Stimulated activated CD4-positive, alpha-beta T cell treated with anti-CD3 and anti-CD28 coated beads, Interleukin-4, amount 100 ng/mL, for 4 hours (primary cell): Measurements from ENCODE around the gene BCKDHA.
"Not testable (repeated sequence)": the region's sequence is repeated elsewhere in the genome, so short reads cannot be mapped to it uniquely, and the experiment has no call there.

ENCODE experiments used
- DNase-seq, 2 experiments: peaks; one replicate each; pipeline ENCODE4 v3.0.0-alpha.2; 2020

The BCKDHA gene

DNA sequence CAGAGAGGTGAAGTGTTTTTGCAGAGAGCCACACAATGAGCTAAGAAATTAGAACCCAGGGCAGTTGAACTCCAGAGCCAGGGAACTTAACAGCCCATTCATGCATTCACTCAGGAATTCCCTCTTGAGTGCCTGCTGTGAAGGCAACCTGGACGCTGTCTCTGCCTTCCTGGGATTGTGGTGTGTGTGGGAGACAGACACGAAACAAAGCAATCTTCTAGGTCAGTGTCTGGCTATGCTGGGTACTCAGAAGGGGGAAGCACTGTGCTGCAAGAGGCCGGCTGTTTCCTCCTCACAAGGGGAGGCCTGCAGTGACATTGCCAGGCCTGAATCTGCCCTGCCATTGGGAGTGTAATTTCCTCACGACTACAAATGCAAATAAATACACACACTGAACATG is 9.7 kb downstream of the BCKDHA start:
- DNase-seq: no peak

DNA sequence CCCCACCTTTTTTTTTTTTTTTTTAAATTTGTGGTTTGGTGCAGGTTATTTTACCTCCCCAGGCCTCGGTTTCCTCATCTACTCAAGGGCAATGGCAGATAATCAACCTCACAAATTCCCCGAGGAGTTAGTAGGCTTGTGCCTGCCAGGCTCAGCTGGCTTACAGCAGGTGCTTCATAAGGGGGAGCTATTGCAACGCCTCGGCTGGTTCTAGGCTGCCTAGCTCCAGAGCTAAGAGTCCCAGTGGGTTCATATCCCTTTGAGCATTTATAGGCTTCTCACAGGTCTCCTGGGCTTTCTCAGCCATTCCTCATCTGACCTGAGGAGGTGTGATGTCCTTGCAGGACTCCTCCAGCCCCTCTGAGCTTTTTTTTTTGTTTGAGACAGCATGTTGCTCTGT is 10.6 kb downstream of the BCKDHA start:
- no peak for DNase-seq

DNA sequence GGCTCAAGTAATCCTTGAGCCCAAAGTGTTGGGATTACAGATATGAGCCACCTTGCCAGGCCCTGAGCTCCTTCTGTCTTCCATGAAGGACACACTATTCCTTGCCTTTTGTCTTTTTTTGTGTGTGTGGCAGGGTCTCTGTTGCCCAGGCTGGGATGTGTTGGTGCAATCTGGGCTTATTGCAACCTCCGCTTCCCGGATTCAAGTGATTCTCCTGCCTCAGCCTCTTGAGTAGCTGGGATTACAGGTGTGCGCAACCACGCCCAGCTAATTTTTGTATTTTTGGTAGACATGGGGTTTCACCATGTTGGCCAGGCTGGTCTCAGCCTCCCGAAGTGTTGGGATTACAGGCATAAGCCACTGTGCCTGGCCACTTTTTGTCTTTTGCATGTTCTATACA is 11.2 kb downstream of the BCKDHA start:
- DNase-seq: not testable (repeated sequence)

DNA sequence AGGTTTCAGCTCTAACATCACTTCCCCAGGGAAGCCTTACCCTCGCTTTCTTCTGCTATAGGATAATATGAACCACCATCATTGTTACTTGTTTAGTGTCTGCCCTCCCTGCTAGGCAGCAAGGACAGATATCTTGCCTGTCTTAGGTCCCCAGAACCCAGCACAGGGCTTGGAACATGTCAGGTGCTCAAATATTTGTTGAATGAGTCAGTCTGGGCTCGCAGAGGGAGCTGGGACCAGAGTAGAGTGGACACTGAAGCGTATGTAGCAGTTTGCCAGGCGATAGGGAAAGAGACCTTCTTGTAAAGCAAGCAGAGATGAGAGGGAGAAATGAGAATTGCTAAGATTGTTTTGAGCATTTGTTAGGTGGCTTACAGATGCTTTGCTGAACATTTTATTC is 11.7 kb downstream of the BCKDHA start:
- DNase-seq: no peak

DNA sequence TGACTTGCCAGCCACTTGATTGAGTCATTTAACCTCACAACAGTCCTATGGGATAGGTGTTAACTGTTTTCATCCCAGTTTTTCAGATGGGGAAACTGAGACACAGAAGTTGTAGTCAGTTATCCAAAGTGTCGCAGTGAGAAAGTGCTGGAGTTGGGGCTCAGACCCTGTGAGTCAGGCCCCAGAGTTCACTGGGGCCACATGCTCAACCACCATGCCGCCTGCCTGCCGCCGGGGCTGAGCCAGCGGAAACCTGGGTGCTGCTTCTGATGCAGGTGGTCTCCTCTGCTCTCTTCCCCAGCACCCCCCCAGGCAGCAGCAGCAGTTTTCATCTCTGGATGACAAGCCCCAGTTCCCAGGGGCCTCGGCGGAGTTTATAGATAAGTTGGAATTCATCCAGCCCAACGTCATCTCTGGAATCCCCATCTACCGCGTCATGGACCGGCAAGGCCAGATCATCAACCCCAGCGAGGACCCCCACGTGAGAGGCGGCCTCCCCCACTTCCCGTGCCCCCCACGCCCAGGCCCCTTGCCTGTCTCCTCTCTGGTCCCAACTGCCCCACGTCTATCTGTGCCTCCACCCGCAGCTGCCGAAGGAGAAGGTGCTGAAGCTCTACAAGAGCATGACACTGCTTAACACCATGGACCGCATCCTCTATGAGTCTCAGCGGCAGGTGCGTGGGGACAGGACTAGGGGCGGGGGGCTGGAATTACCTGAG is 12.9 kb downstream of the BCKDHA start:
- no peak for DNase-seq

DNA sequence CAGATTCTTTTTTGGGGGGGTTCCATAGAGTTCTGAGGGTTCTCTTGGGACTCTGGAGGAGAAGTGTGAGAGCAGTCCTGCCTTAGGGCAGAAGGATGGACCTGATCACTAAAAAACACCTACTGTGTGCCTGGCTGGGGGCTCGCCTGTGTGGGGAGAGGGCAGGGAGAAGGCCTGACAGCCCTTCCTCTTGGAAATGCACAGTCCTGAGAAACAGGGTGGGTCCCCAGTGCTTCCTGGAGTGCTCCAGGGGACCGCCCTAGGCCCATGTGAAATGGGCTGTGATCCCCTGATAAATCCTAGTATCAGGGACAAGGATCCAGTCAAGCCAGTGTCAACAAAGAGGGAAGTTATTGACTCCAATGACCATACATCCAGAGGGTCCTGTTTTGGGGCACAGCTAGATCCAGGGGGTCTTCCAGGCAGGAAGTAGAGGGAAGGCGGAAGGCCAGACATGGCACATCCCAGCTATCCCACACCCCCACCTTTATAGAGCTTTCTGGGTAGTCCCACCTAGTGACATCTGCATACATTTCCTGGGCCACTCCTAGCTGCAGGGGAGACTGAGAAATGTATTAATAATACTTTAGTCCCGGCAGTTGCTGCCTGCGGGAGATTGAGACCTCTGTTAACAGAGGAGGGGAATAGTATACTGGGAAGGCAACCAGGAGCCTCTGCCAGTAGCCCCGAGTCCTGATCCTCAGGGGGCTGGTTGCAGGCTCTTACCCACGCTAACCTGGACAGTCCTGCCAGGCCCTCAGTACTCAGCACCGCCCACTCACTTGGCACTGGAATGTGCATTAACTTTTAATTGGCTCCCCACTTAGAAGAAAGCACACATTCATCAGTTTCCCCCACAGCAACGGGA is 13.7 kb downstream of the BCKDHA start:
- no peak for DNase-seq

DNA sequence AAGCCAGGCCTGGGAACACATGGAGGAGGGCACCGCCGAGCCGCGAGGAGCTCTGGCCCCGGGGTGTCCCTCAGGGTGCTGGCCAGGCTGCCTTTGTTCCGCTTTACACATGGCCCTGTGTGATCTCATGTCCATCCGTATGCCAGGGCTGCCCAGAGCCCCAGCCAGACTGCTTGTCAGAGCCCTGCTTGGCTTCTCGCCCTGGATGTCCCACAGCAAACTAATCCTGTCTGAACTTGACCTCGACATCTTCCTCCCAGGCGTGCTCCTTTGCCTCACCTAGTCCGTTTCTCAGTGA is 14.3 kb downstream of the BCKDHA start:
- no peak for DNase-seq

DNA sequence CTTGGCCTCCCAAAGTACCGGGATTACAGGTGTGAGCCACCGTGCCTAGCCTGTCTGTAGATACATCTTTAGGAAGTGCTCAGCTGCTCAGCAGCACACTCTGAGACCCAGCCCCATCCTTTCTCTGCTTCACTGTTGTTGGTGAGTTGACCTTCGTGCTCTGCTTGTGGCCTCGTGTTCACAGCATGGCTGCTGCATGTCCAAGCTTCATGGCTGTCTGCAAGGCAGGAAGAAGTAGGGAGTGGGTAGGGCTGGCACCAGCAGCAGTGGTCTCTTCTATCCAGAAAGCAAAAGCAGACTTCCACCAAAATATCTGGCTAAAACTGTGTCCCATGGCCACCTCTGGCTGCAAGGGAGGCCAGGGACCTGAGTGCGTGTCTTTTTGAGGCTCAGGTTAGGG is 15.3 kb downstream of the BCKDHA start:
- no peak for DNase-seq

DNA sequence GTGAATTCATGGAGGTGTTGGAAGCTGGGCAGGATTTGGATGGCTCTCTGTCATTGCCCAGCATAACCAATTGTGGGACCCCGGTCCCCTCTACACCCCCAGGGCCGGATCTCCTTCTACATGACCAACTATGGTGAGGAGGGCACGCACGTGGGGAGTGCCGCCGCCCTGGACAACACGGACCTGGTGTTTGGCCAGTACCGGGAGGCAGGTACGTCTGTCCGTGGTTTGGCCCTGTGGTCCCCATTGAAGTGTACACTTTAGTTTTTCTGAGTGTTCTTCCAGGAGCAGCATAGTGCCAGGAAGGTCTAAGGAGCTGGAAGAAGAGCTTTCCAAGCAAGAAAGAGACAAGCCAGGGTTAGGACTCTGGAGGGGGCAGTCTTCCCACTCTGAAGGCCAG is 16.3 kb downstream of the BCKDHA start:
- DNase-seq: no peak

DNA sequence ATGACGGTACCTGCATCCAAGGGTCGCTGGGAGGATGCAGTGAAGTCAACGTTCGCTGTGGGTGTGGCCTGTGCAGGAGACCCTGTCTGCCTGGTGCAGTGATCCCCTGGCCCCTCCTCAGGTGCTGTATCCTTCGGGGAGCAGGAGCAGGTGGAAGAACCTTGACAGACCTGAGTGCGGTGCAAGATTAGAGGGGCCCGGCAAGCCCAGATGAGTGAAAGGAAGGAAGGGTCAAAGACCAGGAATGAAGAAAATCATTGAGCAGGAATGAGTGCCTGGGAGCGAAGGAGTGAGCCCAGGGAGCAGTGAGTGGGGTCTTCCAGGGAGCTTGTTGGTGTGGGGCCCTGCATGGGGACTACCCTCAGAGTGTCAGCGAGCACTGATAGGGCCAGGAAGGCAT is 16.8 kb downstream of the BCKDHA start:
- DNase-seq: no peak

DNA sequence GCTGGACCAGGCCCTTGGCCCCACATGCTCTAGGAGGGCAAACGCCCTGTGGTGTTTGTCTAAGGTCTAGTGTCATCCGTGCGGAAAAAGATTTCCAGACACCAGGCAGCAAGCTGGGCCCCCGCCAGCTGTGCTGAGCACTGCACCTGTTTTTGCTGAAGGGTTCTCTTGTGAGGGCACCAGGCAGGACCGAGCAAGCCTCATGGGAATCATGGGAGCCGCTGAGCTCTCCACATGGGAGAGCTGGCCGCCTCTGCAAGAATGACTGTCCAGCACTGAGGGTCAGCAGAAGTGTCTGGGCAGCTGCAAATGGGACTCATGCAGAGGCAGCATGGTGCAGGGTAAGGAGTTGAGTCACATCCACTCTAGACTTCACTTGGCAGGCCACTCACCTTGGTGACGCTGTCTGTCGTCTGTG is 17.5 kb downstream of the BCKDHA start:
- DNase-seq: no peak

DNA sequence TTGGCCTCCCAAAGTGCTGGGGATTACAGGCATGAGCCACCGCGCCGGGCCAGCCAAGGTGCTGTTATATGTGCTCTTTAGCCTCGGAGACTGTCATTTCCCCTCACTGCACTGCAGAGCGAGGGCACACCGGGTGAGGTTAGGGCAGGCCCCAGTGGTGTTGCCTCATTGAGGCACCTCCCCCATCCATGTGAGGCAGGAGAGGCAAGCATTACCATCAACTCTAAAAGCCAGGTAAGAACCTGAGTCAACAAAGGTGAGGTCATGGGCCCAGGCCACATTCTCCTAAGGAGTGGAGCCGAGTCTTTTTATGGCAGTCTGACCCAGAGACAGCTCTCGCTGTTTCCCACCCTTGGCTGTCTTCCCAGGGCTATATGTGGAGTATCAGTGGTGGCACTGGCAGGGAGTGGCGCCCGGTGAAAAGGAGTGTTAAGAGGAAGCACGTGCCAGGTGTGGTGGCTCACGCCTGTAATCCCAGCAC is 18.6 kb downstream of the BCKDHA start:
- no peak for DNase-seq

DNA sequence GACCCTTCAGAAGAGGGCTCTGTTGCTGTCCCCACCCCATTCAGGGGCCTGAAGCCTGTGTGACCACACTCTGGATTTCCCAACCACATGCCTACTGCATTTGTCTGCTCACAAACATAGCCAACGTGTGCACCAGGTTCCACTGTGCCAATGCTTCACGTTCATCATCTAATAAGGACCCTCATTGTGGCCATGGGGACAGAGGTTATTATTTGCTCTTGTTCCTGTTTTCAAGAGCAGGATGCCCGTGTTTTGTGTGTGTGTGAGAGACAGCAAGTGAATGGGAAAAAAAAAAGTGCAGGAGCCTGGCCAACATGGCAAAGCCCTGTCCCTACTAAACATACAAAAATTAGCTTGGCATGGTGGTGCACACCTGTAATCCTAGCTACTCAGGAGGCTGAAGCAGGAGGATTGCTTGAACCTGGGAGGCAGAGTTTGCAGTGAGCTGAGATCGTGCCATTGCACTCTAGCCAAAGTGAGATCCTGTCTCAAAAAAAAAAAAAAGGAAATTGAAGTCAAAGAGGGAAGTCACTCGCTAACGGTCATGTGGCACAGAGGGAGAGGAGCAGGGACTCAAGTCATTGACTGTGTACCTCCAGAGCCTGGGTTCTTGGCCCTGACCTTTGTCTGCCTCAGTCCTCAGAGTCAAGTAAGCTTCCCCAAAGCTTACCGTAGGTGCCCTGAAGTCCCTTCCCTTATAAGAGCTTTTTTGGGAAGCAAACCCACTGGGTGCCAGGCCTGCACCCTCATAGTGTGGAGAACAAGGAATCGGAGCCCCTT is 22.7 kb downstream of the BCKDHA start:
- no peak for DNase-seq

DNA sequence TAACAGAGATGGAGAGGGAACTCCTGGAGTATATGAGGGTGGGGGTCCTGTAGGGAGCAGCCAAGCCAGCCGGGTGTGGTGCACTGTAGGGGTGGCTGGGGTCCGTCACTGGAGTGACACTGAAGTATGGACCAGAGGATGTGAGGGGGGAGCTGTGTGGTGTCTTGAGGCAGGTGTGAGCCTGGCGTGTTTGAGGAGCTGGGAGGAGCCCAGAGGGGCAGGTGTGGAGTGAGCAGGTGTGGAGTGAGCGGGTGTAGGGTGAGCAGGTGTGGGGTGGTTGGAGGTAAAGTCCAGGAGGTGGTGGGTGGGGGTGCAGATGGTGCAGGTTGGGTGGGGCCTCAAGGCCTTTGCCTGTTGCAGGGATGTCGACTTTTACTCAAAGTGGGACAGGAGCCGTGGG is 23.7 kb downstream of the BCKDHA start:
- no peak for DNase-seq

DNA sequence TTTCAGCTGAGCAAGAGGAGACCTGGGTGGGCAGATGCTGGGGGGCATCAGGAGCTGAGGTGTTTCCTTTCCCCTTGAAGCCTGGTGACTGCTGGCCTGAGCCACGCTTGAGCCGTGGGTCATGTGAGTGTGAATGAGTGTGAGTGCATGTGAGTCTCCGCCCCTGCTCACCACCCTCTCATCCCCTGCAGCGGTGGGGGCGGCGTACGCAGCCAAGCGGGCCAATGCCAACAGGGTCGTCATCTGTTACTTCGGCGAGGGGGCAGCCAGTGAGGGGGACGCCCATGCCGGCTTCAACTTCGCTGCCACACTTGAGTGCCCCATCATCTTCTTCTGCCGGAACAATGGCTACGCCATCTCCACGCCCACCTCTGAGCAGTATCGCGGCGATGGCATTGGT is 24.4 kb downstream of the BCKDHA start:
- DNase-seq: no peak

DNA sequence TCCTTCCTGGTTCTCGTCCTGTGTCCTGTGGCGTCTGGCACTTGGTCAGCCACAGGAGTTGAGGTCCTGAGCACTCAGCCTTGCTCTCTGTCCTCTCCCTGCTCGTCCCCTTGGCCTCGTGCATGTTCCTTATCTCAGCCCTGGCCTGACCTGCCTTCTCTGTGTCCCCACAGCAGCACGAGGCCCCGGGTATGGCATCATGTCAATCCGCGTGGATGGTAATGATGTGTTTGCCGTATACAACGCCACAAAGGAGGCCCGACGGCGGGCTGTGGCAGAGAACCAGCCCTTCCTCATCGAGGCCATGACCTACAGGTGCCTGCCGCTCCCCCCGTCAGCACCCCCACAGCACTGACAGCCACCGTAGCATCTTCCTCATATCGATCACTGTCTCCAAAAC is 24.8 kb downstream of the BCKDHA start:
- DNase-seq: no peak

DNA sequence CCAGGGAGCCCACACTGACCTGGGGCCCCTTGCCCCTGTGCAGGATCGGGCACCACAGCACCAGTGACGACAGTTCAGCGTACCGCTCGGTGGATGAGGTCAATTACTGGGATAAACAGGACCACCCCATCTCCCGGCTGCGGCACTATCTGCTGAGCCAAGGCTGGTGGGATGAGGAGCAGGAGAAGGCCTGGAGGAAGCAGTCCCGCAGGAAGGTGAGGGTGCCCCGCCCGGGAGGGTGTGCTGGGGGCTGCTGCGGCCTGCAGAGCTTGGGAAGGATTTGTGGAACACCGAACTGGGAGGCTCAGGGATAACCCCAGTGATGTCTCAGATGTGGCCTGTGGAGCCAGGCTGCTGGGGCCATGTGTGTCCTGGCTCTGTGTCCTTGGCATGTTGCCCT is 25.3 kb downstream of the BCKDHA start:
- DNase-seq: no peak

DNA sequence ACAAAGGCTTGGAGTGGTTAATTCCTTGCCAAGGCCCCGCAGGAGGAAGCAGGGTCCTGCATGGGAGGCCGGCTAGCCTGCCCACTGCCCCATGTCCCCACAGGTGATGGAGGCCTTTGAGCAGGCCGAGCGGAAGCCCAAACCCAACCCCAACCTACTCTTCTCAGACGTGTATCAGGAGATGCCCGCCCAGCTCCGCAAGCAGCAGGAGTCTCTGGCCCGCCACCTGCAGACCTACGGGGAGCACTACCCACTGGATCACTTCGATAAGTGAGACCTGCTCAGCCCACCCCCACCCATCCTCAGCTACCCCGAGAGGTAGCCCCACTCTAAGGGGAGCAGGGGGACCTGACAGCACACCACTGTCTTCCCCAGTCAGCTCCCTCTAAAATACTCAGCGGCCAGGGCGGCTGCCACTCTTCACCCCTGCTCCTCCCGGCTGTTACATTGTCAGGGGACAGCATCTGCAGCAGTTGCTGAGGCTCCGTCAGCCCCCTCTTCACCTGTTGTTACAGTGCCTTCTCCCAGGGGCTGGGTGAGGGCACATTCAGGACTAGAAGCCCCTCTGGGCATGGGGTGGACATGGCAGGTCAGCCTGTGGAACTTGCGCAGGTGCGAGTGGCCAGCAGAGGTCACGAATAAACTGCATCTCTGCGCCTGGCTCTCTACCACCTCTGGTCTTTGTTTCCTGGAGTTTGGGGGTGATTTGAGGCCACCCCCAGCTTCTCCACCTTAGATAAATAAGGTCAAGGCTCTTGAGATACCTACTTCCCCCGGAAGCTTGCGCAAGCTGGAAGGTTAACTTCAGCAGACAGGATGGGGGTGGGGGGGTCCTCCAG is 26.9 kb downstream of the BCKDHA start:
- DNase-seq: no peak

DNA sequence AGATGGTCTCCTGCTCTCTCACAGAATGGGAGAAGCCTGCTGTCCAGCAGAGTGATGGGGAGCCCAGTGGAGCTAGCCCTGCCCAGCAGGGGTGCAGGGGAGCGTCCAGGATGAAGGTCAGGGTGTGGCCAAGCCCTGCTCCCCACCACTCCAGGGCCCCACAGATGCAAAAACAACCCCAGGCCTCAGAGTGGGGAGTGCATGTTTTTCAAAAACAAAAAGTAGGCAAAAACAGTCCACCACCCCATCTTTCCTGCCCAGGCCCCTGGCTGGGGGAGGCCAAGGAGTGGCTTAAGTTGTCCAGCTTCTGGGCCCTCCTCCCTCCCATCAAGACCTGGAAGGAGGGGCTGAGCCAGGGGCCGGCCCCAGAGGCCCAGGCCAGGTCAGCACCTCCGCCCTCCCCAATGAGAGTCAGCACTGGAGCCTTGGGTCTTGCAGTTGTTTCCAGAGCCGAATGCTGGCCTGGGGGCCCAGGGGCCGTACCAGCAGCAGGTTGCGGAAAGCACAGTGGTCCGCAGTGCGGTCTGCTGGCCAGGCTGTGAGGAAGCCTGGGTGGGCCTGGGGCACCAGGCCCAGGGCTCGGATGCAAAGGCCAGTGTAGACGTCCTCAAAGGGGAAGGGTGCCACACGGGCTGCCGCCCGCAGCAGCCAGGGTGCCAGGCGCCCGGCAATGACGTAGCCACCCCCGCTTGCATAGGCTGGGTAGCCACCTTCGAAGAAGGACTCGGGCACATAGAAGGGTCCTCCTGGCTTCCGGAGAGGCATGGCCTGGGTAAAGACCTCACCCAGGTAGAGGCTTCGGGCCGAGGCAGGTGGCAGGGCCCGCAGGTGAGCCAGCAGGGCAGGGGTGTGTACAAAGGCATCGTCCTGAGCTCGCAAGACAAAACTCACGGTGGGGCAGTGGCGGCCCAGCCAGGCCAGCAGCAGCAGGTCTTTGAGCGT is 27.8 kb downstream of the BCKDHA start:
- DNase-seq: no peak

DNA sequence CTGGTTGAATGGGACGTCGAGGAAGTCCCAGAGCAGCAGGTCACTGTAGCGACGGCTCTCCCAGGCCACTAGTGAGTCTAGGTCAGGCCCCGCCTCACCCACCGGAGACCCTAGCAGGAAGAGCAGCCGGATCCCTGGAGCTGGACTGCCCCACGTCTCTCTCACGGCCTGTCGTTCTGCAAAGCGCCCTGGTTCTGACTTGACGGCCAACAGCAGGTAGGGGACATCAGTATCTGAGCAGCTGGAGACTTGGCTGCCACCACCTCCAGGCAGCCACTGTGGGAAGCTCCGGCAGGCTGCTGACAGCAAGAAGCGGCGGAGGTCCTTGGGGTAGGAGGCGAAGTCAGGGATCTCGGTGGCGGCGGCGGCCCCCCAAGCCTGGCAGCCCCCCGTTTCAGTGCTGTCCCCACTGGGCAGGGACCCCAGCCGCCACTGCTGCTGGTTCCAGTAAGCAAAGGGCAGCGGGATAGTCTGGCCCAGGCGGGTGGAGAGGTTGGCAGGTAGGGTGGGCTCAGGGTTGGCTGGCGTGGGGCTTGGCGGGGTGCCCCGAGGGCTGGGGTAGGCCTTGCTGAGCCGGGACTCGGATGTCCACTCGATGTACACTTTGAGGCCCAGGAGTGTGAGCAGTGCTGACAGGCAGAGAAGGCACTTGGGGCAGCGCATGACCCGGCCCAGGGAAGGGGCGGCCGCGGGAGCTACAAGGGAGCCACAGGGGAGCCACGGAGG is 28.7 kb downstream of the BCKDHA start:
- no peak for DNase-seq
